ENCODE data around the gene WWC1. TPM values are rescaled to one million over a fixed set of nuclear protein-coding genes. Genes with fewer than 3 reads are reported as not detected.

WWC1 gene
- total and polyA plus RNA-seq, 9 of the 15 experiments (the other 6 are each of a cell fraction or from before 2014, with no cell fraction given), result under 0.01 to 0.54 (median 0.42) TPM; not detected in 6

- Histone ChIP-seq H3K9ac (ENCODE audit: insufficient read depth in 1 of 2, low read depth in 2 of 2, low read length in 2 of 2) (no peak overlapping the region), H2AFZ (ENCODE audit: low read depth, low read length) (no peak overlapping the region), H3K4me3 (no peak overlapping the region), H3K36me3 (ENCODE audit: control insufficient read depth, insufficient read depth, low read length) (no peaks in the 10 kb centered on the region), H3K27me3 (ENCODE audit: control insufficient read depth in 2 of 2, insufficient read depth in 2 of 2, low read length in 2 of 2) (peaks cover 0 to 7% of the 10 kb centered on the region in 2 experiments; a peak in 2 of 5 replicates), H3K79me2 (ENCODE audit: control insufficient read depth, insufficient read depth, low read length) (no peaks in the 10 kb centered on the region), H3K27ac (ENCODE audit: extremely low read depth, low read depth, low read length) (no peak overlapping the region), H4K20me1 (replicated peaks; ENCODE audit: control insufficient read depth, insufficient read depth, low read length) (no peaks in the 10 kb centered on the region), H3K4me2 (ENCODE audit: insufficient read depth, low read length) (no peak overlapping the region), H3K4me1 (replicated peaks in 1 of 2; ENCODE audit: control insufficient read depth in 2 of 2, insufficient read depth in 2 of 2, low read length in 2 of 2) (peaks cover 0 to 10% of the 10 kb centered on the region in 2 experiments; a peak in 2 of 5 replicates), H3K9me1 (ENCODE audit: control insufficient read depth, insufficient read depth, low read length) (no peaks in the 10 kb centered on the region), H3K9me3 (replicated peaks; ENCODE audit: control insufficient read depth, insufficient read depth, low read depth, low read length) (no peaks in the 10 kb centered on the region)
- no peak for ATAC-seq
- WGBS (ENCODE audit: insufficient coverage, low coverage, missing lambda C conversion rate), result 0% methylated on average over 4 of the region's 4 CpGs
- DNase-seq (ENCODE audit: extremely low read depth in 1 of 4, low spot score in 3 of 4), result no peak
- POLR2A ChIA-PET, result no interaction called here
- BruUV-seq (replicated peaks), result no TSS peak
- CTCF ChIA-PET (ENCODE audit: low intra/inter-chr PET ratio), result no interaction called here
- intact Hi-C loops (cut with micrococcal nuclease), result no loop called here
- TF ChIP-seq TEAD4 (IDR thresholded peaks at IDR 0.05; ENCODE audit: low read length) (no peak), TEAD4 (CRISPR knock-in tag; IDR thresholded peaks at IDR 0.05; ENCODE audit: borderline replicate concordance) (no peak), RBM25 (IDR thresholded peaks at IDR 0.05; ENCODE audit: low read depth, low read length, severe bottlenecking) (peak; percentile 70)
- no peak for FAIRE-seq
- in situ Hi-C loops (cut with MboI), result no loop called here
These were observed 4.1 kb upstream of the WWC1 start for GRCh38 chr5:168287362-168287761.

DNA sequence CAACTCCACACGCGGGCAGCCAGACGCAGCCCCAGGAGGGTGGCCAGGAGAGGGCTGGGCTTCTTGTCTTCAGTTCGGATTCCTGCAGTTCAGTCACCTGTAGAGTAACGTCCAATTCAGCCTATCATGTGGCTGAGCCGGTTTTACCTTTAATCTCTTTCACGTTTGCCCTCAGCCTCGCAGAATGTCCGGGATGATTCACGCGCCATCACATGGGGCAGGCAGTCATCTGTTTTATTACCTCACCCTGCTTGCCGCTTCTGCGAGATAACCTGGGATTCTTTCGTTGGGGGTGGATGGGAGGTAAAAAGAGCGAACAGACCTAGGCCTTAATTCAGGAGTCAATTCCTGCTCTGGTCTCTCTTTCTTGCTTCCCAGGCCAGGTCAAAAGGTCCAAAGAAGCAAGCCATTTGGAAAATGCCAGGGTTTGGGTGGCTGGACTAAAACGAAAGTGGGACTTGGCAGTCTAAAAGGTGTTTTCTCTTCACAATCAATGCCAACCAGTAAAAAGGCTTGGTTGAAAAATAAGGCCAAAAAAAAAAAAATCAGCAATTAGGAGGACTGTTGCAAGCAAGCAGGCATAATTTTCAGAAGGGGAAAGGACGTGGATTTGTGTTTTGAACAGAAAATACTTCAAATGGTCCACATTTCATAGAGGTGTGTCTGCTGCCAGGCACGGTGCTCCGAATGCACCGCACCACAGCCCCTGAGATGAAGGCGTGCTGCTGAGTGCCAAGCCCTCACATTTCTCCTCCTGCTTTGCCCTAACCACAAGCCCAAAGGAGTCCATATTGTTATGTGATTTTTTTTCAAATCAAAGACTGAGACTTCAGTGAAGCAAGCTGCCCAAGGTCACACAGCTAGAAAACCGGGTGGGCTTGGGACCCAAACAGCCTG lies 2.8 kb upstream of the WWC1 start:
- BruUV-seq (replicated peaks), result no TSS peak
- H3K4me2 ChIP-seq (ENCODE audit: insufficient read depth, low read length), result no peak overlapping the region
- H3K4me3 ChIP-seq, result no peak overlapping the region
- TF ChIP-seq SMC3 (conservative IDR thresholded peaks at IDR 0.05; ENCODE audit: insufficient read depth, low read depth, low read length) (no peak), TSHZ1 (CRISPR knock-in tag; IDR thresholded peaks at IDR 0.05) (no peak)
- TF ChIP-seq, protein P1, sequence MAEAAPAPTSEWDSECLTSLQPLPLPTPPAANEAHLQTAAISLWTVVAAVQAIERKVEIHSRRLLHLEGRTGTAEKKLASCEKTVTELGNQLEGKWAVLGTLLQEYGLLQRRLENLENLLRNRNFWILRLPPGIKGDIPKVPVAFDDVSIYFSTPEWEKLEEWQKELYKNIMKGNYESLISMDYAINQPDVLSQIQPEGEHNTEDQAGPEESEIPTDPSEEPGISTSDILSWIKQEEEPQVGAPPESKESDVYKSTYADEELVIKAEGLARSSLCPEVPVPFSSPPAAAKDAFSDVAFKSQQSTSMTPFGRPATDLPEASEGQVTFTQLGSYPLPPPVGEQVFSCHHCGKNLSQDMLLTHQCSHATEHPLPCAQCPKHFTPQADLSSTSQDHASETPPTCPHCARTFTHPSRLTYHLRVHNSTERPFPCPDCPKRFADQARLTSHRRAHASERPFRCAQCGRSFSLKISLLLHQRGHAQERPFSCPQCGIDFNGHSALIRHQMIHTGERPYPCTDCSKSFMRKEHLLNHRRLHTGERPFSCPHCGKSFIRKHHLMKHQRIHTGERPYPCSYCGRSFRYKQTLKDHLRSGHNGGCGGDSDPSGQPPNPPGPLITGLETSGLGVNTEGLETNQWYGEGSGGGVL (CRISPR knock-in tag; IDR thresholded peaks at IDR 0.05), result no peak

More for the DNA sequence above, 2.8 kb upstream of the WWC1 start:
- ChIA-PET CTCF (ENCODE audit: low intra/inter-chr PET ratio) (no interaction called here), POLR2A (no interaction called here)
- ATAC-seq (no peak), DNase-seq (ENCODE audit: extremely low read depth in 1 of 4, low spot score in 3 of 4) (no peak), FAIRE-seq (no peak)
- no peak overlapping the region for H3K27ac ChIP-seq (ENCODE audit: extremely low read depth, low read depth, low read length)
- under 1% methylated on average over 22 of the region's 22 CpGs for WGBS (ENCODE audit: insufficient coverage, low coverage, missing lambda C conversion rate)
- no peaks in the 10 kb centered on the region for H4K20me1 ChIP-seq (replicated peaks; ENCODE audit: control insufficient read depth, insufficient read depth, low read length)
- H3K9me3 ChIP-seq (replicated peaks; ENCODE audit: control insufficient read depth, insufficient read depth, low read depth, low read length), result no peaks in the 10 kb centered on the region
- no peaks in the 10 kb centered on the region for H3K36me3 ChIP-seq (ENCODE audit: control insufficient read depth, insufficient read depth, low read length)
- intact Hi-C loops (cut with micrococcal nuclease), result no loop called here
- in situ Hi-C loops (cut with MboI), result no loop called here
- no peaks in the 10 kb centered on the region for H3K9me1 ChIP-seq (ENCODE audit: control insufficient read depth, insufficient read depth, low read length)
- H2AFZ ChIP-seq (ENCODE audit: low read depth, low read length), result no peak overlapping the region
- peaks cover 0 to 10% of the 10 kb centered on the region in 2 experiments; a peak in 2 of 5 replicates for H3K4me1 ChIP-seq (replicated peaks in 1 of 2; ENCODE audit: control insufficient read depth in 2 of 2, insufficient read depth in 2 of 2, low read length in 2 of 2)
- peaks cover 0 to 18% of the 10 kb centered on the region in 2 experiments; a peak in 2 of 5 replicates for H3K27me3 ChIP-seq (ENCODE audit: control insufficient read depth in 2 of 2, insufficient read depth in 2 of 2, low read length in 2 of 2)
- no peaks in the 10 kb centered on the region for H3K79me2 ChIP-seq (ENCODE audit: control insufficient read depth, insufficient read depth, low read length)
- no peak overlapping the region for H3K9ac ChIP-seq (ENCODE audit: insufficient read depth in 1 of 2, low read depth in 2 of 2, low read length in 2 of 2)

Data from K562 (cell line).